Suprapubic skin (tissue), 4 donors: ENCODE measurements around the gene CFAP46. TPM values are rescaled to one million over a fixed set of nuclear protein-coding genes. Genes with fewer than 3 reads are reported as not detected.
"Not testable (repeated sequence)": the region's sequence is repeated elsewhere in the genome, so short reads cannot be mapped to it uniquely, and the experiment has no call there.

Source experiments
- DNase-seq, 2 donors: peaks; one replicate each; pipeline ENCODE4 v3.0.0-alpha.2; 2019; ENCODE audit warnings: low spot score in 2 of 2
- H3K27ac ChIP-seq: fragments of 200-600 bp; sonication (generic); one replicate; pipeline ENCODE4 v1.5.1; 2019
- H3K27me3 ChIP-seq: fragments of 200-600 bp; sonication (generic); one replicate; pipeline ENCODE4 v1.5.1; 2019
- H3K36me3 ChIP-seq: fragments of 200-600 bp; sonication (generic); one replicate; pipeline ENCODE4 v1.5.1; 2019
- H3K4me1 ChIP-seq: fragments of 200-600 bp; sonication (generic); one replicate; pipeline ENCODE4 v1.5.1; 2019
- H3K4me3 ChIP-seq: fragments of 200-600 bp; sonication (generic); one replicate; pipeline ENCODE4 v1.5.1; 2019; ENCODE audit warnings: mild to moderate bottlenecking
- H3K9me3 ChIP-seq: fragments of 200-600 bp; sonication (generic); one replicate; pipeline ENCODE4 v1.5.1; 2019
- CTCF ChIP-seq, 2 donors: fragments of 200-600 bp in 1 of 2; fragments of 450-650 bp in 1 of 2; sonication (generic) in 1 of 2; IDR thresholded peaks; one replicate each; pipeline ENCODE4 v1.5.1; 2016 to 2019; ENCODE audit warnings: antibody characterized with exemption in 2 of 2, mild to moderate bottlenecking in 1 of 2, moderate library complexity in 1 of 2
- EP300 ChIP-seq: sonication (generic); formaldehyde crosslinking; IDR thresholded peaks from one replicate; pipeline ENCODE4 v1.6.1; 2017; ENCODE audit warnings: antibody characterized with exemption
- POLR2A ChIP-seq, 2 donors: fragments of 450-650 bp; IDR thresholded peaks; one replicate each; pipeline ENCODE4 v1.6.1; 2017; ENCODE audit warnings: antibody characterized with exemption in 2 of 2, mild to moderate bottlenecking in 2 of 2, moderate library complexity in 2 of 2
- POLR2AphosphoS5 ChIP-seq, 3 donors: sonication (generic); formaldehyde crosslinking; IDR thresholded peaks; one replicate each; pipeline ENCODE4 v1.6.1; 2017; ENCODE audit warnings: antibody characterized with exemption in 3 of 3
- WGBS: methylation state at CpG from one replicate; pipeline ENCODE4 v1.1.5; 2018; 5-methylcytosine and 5-hydroxymethylcytosine counted together
- total RNA-seq, 4 donors: library from RNA; depleted of rRNA; stranded (reverse); fragments of >200 nt; gene quantifications; one replicate each; pipeline ENCODE4 v1.1.0, GENCODE V29; 2016

The CFAP46 gene
- total RNA-seq, 4 donors from 2014 or later = 0.11 to 0.21 TPM; not detected in 2

- peaks cover 26% of the 10 kb centered on the region for H3K27me3 ChIP-seq
- TF ChIP-seq POLR2A (IDR thresholded peaks at IDR 0.05) (no peak), POLR2AphosphoS5 (IDR thresholded peaks at IDR 0.05) (no peak), CTCF (IDR thresholded peaks at IDR 0.05) (no peak), EP300 (no peak)
- H3K9me3 ChIP-seq = no peaks in the 10 kb centered on the region
- H3K4me1 ChIP-seq = peaks cover 5% of the 10 kb centered on the region
- H3K4me3 ChIP-seq = no peak overlapping the region
- DNase-seq = no peak
- no peak overlapping the region for H3K27ac ChIP-seq
- H3K36me3 ChIP-seq = no peaks in the 10 kb centered on the region
- WGBS = 58% methylated on average over 11 of the region's 11 CpGs
These were observed 25.2 kb upstream of the CFAP46 start for GRCh38 chr10:132967540-132967939.

GRCh38 chr10:132965411-132966057 lies 23.2 kb upstream of the CFAP46 start:
- no peak for DNase-seq
- Histone ChIP-seq H3K4me3 (no peak overlapping the region), H3K27me3 (peaks cover 19% of the 10 kb centered on the region), H3K4me1 (peaks cover 15% of the 10 kb centered on the region), H3K36me3 (no peaks in the 10 kb centered on the region), H3K27ac (no peak overlapping the region), H3K9me3 (no peaks in the 10 kb centered on the region)
- WGBS = 68% methylated on average over 26 of the region's 26 CpGs
- TF ChIP-seq EP300 = no peak

GRCh38 chr10:132964707-132965410 lies 22.5 kb upstream of the CFAP46 start:
- not testable (repeated sequence) for DNase-seq, H3K9me3 ChIP-seq, H3K27ac ChIP-seq, H3K36me3 ChIP-seq
- WGBS = 50% methylated on average over 41 of the region's 43 CpGs
- H3K4me3 ChIP-seq = peak overlapping the region; percentile 33
- H3K4me1 ChIP-seq = peaks cover 15% of the 10 kb centered on the region
- H3K27me3 ChIP-seq = peaks cover 22% of the 10 kb centered on the region

- Histone ChIP-seq H3K36me3 (no peaks in the 10 kb centered on the region), H3K27ac (no peak overlapping the region), H3K27me3 (peaks cover 22% of the 10 kb centered on the region), H3K4me3 (peak overlapping the region; percentile 33), H3K9me3 (no peaks in the 10 kb centered on the region), H3K4me1 (peaks cover 15% of the 10 kb centered on the region)
- 84% methylated on average over 11 of the region's 15 CpGs for WGBS
- DNase-seq = peak in 1 of 2 donors; percentile 52
- no peak for TF ChIP-seq CTCF (IDR thresholded peaks at IDR 0.05)
These were observed 21.9 kb upstream of the CFAP46 start for GRCh38 chr10:132964231-132964630.

- DNase-seq = peak in 1 of 2 donors; percentile 47
- 94% methylated on average over 14 of the region's 14 CpGs for WGBS
- Histone ChIP-seq H3K27ac (no peak overlapping the region), H3K4me1 (peaks cover 19% of the 10 kb centered on the region), H3K27me3 (peaks cover 26% of the 10 kb centered on the region), H3K4me3 (no peak overlapping the region), H3K36me3 (no peaks in the 10 kb centered on the region), H3K9me3 (no peaks in the 10 kb centered on the region)
- no peak for TF ChIP-seq EP300
- TF ChIP-seq POLR2AphosphoS5 (IDR thresholded peaks at IDR 0.05) = no peak
- TF ChIP-seq POLR2A (IDR thresholded peaks at IDR 0.05) = no peak
- TF ChIP-seq CTCF (IDR thresholded peaks at IDR 0.05) = no peak
These were observed 21.1 kb upstream of the CFAP46 start for GRCh38 chr10:132963430-132963960.

GRCh38 chr10:132962623-132963429 lies 20.5 kb upstream of the CFAP46 start:
- no peaks in the 10 kb centered on the region for H3K36me3 ChIP-seq
- DNase-seq = no peak
- H3K9me3 ChIP-seq = no peaks in the 10 kb centered on the region
- H3K4me3 ChIP-seq = peak overlapping the region; percentile 62
- peaks cover 26% of the 10 kb centered on the region for H3K27me3 ChIP-seq
- 39% methylated on average over 11 of the region's 11 CpGs for WGBS
- no peak overlapping the region for H3K27ac ChIP-seq
- peaks cover 22% of the 10 kb centered on the region for H3K4me1 ChIP-seq
- TF ChIP-seq EP300 (no peak), POLR2A (IDR thresholded peaks at IDR 0.05) (no peak), POLR2AphosphoS5 (IDR thresholded peaks at IDR 0.05) (no peak), CTCF (IDR thresholded peaks at IDR 0.05) (no peak)
